ENCODE data around the gene IQSEC1.
A peak's percentile ranks its signal among the peaks of the same experiment; 100 is the strongest.
"Not testable (repeated sequence)": the region's sequence is repeated elsewhere in the genome, so short reads cannot be mapped to it uniquely, and the experiment has no call there.

IQSEC1 gene

DNA sequence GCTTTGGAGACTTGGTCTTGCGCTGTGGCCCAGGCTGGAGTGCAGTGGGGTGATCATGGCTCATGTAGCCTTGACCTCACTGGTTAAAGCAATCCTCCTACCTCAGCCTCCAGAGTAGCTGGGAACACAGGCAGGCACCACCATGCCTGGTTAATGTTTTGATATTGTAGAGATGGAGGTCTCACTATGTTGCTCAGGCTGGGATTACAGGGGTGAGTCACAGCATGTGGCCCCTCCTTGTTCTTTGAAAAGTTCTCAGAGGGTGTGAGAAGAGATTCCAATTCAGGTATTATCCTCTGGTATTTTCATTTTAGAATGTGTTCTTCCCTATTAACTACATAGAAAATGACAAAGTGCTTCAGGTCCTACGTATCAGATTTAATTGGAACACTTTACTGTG is 180.0 kb downstream of the IQSEC1 start:
- no peak for DNase-seq (ENCODE audit: low read depth)

DNA sequence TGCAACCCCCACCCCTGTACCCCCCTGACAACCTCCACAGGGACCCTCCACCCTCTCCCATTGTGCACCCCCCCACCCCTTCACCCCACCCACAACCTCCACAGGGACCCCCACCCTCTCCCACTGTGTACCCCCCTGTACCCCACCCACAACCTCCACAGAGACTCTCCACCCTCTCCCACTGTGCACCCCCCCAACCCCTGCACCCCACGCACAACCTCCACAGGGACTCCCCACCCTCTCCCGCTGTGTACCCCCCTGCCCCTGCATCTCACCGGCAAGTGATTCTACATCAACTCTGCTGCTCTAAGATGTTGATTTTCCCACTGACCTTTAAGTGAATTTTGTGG is 180.4 kb downstream of the IQSEC1 start:
- no peak for DNase-seq (ENCODE audit: low read depth)

DNA sequence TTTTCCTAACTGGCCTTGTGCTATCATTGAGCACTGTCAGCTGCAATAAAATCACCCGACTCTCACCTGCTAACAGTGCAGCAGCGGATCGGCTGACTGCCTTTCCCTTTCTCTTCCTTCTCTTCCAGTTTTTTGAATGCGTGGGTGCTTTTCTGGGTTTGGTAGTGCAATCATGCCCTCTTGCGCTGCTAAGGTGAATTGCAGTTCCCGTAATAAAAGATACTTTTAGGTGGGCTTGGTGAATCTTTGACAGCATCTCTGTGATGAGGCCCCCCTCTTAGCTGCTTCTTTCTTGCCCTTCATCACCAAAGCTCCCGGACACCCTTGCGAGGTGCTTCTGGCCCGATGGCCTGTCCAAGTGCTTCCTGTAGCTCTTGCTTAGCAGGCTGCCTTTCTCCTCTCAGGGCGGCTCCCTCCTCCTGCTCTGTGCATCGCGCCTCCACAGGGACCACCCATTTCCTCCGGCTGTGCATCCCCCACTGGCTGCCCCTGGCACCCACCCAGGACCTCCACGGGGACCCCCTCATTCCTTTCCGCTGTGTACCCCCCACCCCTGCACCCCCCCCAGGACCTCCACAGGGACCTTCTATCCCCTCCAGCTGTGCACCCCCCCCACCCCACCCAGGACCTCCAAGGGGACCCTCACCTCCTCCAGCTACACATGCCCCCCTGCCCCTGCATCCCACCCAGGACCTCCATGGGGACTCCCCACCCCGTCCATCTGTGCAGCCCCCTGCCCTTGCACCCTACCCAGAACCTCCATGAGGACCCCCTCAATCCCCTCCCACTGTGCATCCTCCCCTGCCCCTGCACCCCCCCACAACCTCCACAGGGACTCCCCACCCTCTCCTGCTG is 181.0 kb downstream of the IQSEC1 start:
- peak; percentile 24 for DNase-seq (ENCODE audit: low read depth)

DNA sequence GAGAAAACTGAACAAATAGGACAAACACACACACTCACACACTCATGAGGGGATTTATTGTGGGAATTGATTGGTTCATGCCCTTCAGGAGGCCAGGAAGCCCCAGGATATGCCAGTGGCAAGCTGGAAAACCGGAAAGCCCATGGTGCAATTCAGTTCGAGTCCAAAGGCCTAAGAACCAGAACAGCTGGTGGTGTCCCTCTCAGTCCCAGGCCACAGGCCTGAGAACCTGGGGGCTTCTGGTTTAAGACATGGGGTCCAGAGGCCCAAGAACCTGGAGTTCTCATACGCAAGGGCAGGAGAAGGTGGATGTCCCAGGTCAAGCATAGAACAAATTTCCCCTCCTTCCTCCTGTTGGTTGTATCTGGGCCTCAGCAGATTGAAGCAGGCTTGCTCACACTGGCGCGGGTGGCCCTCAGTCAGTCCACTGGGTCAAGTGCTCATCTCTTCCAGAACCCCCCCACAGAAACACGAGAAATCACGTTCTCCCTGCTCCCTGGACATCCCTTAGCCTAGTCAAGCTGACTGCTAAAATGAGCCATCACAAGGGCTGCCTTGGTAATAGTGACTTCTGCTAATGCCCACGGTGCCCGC is 181.7 kb downstream of the IQSEC1 start:
- no peak for DNase-seq (ENCODE audit: low read depth)

DNA sequence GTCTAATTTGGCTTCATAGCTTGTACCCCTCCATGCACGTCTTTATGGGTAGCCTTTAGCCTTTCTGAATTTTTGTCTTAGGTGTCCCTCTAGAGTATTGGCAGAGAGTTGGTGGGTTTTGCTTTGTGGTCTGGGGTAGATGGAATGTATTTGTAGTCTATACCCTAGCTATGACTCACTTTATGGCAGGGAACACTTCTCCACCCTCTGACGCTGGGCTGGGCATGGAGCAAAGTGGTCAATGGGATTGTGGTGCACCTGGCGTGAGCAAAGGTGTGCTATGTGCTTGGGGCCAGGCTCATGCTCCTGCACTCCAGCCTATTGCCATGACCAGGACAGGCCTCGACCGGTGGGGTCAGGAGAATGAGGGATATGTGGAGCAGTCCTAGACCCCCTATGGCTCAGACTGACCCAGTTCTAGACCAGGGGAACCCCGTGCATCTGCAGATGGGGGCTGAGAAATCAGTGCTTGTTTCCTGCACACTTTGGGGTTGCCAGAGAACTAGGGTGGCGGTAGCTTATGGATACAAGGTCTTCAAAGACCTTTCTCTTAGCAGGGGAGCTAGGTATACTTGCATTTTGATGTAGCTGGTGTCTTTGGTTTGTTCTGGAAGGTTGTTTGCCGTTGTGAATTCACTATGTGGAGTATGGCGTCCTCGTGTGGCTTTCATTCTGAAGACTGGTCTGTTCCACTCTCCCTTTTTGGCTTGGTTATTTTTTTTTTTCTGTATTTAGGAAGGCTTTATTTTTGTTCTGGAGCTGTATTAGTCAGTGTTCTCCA is 182.4 kb downstream of the IQSEC1 start:
- DNase-seq (ENCODE audit: low read depth): no peak

DNA sequence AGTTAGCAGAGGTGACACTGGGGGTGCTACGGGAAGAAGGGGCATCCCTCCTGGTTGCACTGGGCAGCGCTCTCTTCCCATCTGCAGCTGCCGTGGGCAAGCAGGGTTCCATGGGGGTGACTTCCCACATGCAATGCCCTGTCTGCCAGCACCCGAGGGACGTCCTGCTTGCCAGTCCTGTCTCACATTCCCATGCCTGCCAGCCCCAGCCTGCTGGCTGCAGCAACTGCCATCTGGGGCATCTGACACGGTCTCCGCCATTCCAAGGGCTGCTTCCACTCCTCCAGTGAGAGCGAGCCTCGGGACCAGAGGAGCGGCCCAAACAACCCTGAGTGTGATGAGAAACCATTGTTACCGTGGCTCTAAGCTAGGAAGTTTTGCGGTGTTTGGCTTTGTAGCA is 186.5 kb downstream of the IQSEC1 start:
- no peak for DNase-seq (ENCODE audit: low read depth)

DNA sequence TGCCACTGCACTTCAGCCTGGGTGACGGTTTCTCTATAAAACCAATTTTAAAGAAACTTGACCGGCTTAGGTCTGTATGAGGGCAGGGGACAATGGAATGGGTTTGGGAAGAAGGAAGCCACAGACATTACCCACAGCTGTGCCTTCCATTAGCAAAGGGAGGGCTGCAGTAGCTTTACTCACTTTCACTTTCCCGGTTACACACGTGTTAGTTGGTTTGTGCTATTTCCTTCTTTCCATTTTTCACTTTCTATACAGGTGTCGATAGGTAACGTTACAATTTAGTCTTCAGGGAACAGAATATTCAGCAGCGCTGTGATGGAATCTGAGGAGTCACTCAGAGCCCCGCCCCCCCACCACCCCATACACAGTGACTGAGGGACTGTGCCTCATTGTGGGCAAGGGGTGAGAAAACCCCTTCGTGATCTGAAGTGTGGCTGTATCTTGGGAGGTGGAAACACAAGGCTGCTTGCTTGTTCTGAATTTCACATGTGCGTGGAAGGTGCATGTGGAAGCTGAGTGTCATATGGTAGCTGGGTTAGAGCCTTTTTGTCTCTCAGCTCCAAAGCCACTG is 187.0 kb downstream of the IQSEC1 start:
- DNase-seq (ENCODE audit: low read depth): no peak

DNA sequence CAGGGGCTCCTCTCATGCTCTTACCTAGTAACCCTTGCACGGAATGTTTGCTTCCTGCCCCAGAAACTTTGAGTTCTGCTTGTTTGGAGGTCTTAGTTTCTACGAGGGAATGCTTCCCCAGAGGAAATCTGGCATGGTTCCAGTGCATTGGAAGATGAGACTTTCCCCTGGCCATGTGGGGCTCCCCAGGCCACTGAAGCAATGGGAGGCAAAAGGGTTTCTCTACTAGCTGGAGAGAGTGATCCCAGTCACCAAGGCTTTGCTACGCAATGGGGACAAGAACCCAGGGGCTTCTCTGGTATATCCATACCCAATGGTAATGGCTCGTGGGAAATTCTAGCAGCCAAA is 187.7 kb downstream of the IQSEC1 start:
- DNase-seq (ENCODE audit: low read depth): no peak

DNA sequence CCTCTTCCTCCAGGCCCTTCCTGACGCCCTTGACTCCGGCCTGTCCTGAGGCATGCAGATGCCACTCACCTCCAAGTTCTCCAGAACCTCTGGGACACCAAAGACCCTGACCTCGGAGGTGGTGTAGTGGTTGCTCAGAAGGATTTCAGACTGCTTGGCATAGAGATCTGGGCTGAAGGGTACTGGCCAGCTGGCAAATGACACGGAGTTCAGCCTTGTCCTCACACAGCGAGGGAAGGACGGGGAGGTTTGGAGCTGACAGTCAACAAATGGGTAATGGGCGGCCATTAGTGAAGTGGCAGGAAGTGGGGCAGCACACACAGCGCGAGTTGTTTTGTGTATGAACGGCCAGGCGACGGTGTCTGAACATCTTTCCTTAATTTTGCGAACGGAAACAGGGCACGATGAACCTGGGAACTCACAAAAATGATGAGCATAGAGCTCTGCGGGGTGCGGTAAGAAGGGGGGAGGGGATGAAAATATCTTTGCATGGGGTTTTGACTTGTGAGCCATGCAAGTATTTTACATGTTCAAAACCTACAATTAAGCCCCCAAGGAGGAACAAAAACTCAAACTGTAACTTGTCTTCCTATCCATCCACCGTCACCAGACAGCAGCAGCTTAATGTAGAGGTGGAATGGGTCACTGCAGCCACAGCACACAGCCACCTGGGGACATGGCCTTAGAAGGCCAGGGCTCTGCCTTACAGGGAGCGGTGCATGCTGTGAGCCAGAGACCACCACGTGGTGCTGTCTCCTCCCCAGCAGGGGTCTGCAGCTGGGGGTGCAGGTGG is 188.2 kb downstream of the IQSEC1 start:
- no peak for DNase-seq (ENCODE audit: low read depth)

DNA sequence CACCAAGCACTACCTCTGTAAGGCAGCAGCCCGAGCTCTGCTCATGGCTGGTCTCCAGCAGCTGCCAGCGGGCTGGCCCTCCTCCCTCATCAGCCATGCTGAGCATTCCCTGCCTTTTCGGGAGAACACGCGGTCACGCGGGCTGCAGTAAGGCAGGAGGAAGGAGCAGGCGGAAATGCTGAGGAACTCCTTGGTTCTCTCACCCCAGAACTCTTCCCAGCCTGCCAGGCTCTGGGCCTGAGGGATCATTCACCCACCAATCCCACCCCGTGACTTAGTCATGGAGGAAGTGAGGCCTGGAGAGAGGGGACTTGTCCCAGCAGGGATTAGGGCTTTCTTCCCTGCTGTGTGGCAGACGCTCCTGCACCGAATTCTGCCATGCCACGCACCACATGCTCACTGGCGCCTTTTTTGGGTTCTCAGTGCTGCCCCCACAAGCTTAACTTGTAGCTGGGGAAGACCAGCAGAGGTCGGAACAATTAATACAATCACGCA is 189.0 kb downstream of the IQSEC1 start:
- DNase-seq (ENCODE audit: low read depth): no peak

DNA sequence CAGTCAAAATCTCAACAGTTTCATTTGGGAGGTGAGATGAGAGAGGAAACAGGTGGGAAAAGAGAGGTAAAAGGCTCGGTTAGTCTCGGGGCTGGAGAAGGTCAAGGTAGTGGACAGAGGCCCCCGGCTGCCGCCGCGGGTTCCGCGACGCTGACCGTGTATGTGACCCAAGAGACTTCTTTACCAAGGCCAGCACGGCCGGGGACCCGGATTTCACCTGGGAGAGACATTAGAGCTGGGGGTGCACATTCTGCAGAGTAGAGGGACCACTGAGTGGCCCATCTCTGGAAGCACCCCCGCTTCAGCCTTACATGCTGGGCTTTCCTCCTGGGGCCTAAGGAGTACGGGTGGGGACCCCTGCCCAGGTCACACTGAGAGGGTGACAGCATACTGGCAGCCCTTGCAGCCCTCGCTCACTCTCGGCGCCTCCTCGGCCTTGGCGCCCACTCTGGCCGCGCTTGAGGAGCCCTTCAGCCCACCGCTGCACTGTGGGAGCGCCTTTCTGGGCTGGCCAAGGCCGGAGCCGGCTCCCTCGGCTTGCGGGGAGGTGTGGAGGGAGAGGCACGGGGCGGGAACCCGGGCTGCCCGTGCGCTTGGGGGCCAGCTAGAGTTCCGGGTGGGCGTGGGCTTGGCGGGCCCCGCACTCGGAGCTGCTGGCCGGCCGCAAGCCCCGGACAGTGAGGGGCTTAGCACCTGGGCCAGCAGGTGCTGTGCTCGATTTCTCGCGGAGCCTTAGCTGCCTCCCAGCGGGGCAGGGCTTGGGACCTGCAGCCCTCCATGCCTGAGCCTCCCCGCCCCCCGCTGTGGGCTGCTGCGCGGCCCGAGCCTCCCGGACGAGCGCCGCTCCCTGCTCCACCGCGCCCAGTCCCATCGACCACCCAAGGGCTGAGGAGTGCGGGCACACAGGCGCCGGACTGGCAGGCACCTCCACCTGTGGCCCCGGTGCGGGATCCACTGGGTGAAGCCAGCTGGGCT is 190.6 kb downstream of the IQSEC1 start:
- DNase-seq (ENCODE audit: low read depth): no peak

DNA sequence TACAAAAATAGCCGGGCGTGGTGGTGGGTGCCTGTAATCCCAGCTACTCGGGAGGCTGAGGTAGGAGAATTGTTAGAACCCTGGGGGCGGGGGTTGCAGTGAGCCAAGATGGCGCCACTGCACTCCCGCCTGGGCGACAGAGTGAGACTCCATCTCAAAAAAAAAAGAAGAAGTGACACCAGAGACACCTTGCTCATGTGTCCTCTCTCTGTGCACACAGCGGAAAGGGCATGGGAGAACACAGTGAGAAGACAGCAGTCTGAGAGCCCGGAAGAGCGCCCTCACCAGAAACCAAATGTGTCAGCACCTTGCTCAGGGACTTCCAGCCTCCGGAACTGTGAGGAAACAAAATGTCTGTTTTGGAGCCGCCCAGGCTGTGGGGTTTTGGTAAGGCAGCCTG is 191.4 kb downstream of the IQSEC1 start:
- DNase-seq (ENCODE audit: low read depth): not testable (repeated sequence)

DNA sequence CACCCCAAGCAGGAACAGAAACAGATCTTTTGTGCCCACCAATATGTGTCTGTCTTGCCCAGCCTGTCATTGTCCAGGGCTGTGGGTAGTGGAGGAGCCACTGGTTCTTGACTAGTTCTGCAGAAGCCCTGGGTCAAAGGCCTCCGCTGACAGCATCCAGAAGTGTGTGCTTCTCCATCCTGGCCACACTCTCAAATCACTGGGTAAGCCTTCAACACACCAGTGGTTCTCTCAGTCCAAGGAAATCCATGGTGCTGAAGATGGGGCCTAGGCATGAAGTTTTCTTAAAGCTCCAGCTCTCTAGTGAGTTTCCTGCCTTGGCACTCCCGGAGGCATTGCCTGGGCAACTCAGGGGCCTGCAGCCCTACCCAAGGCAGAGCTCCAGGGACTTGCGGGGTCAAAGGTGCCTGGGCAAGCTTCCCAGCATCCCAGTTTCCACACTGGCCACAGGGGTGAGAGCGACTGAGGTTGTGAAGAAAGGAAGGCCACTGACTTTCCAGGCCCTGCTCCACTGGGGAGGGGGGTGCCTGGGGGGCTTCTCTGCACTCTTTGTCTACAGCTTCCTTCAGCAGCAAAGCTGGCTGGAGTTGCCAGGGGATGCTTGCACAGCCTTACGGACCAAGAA is 193.9 kb downstream of the IQSEC1 start:
- DNase-seq (ENCODE audit: low read depth): no peak

DNA sequence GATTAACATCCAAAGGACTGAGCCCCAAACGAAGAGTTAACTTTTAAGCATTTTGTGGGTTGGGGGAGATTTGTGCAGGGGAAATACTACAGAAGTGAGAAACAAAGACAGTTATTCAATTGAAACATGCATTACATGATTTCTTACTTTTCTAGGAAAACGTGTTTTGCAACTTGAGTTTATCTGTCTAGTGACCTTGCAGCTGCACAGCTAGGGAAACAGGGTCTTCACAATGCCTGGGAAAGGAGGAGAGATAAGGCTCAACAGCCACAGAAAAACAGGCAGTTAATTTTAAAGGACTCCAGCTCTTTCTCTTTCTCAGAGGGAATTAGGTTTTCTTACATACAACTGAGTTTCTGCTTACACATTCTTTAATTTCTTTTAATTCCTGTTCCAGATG is 194.5 kb downstream of the IQSEC1 start:
- not testable (repeated sequence) for DNase-seq (ENCODE audit: low read depth)

DNA sequence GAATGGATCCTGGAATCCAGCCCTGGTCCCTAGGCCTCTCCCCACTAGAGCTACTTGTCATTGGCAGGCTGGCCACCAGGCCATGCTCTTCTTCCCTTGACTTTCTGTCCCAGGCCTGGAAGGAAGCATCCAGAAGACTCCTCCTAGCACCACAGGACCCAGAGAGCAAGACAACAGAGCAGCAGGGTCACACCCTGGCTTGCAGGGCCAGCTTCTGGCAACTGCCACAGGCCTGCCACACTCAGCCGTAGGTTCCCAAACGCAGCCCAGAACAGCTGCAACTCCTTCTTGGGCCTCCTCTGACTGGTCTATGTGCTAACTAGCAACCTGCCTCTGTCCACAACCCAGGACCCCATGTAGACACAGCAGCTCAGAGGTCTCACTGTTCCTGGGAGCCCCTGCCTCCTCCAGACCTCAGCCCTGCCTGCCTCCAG is 195.1 kb downstream of the IQSEC1 start:
- no peak for DNase-seq (ENCODE audit: low read depth)

DNA sequence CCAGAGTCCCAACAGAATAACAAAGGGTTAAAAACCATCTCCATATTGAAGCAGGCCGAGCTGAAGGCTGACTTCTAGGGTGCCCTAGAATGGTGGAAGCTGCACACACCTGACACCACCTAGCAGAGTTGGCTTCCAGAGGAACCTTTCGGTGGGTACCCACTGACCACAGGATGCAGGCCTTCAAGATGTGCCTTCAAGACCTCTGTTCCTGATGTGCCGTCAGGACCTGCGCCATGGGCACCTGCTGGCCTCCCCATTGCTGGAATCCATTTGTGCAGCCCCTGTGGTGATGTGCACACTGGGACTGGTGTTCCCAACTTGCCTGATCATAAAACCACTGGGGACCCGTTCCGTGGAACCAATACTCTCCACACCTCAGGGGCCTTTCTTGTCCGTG is 196.2 kb downstream of the IQSEC1 start:
- DNase-seq (ENCODE audit: low read depth): no peak

DNA sequence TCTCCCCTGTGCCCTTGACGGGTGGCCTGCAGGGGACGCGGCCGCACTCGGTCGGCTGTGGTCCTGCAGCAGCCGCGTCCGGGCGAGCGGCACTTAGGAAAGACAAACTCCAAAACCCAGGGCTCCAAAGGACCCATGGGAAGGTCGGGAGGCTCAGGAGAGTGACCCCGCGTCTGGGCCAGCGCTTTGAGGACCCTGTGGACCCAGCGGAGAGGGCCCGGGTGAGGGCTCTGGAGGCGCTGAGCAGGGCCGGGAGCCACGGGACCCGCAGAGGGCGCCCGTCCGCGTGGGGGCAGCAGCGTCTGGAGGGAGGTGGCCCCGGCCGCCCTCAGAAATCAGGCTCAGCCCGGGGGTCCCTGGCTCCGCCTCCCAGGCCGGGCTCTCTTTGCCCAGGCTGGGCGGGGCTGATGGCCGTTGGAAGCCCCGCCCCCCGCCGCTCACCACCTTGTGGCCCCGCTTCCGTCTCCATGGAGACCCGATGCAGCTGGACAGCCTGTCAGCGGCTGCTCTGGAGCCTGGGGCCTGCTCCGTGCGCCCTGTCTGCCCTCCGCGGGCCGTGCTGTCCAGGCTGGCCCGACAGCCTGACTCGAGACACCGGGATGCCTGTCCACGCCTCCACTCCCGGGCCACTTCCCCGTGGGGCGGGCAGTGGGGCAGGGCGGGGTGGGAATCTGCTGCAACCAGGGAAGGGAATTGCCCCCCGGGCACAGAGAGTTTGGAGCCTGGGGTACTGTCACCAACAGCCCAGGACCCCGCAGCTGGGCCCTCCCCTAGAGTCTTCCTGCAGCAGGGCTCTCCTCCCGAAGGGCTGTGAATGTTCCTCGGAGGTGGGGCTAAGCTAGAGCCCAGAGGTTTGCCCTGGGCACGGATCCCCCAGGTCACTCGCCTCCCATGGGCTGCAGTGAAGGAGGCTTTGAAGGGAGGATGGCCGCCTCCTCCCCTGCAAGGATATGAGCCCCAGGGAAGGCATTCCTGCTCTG is 197.1 kb downstream of the IQSEC1 start:
- no peak for DNase-seq (ENCODE audit: low read depth)

DNA sequence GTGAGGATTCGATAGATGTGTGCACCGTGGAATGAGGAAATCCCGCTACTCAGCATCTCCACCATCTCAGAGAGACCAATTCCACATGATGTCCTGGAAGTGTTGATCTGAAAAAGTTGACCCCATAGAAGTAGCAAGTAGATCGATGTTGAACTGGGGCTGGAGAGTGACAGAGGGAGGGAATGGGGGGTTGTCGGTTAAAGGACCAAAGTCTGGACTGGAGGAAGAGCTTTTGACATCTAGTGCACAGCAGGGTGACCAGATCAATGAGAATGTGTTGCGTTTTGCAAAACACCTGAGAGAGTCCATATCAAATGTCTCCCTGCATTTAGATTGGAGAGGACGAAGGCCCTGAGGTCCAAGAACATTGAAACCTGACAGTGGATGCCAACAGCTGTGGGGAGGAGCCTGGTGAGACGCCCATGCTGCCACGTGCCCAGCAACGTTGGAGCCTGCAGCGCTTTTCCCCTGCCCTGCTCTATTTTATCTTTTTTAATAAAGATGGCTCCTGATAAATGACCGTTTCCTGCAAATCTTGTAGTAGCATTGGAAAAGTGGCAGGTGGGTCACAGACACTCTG is 201.7 kb downstream of the IQSEC1 start:
- DNase-seq (ENCODE audit: low read depth): no peak

DNA sequence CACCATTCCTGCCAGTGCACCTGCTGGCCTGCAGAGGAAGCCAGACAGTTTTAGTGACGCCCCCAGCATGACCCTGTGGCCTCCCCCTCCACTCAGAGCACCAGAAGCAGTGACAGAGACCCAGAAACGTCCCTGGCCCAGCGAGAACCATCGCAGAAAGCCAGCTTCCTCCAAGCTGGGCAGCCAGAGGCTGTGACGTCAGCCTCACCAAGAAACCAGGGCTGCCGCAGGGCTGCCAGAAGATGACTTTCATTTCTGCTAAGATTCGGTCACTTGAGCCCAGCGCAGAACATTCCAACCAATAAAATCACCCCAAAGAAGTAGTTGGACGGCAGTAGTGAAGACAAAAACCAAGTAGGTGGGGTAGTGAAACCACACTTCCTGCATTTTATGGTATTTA is 202.3 kb downstream of the IQSEC1 start:
- DNase-seq (ENCODE audit: low read depth): no peak

All from stimulated activated CD8-positive, alpha-beta memory T cell treated with anti-CD3 and anti-CD28 coated beads, Interleukin-12 subunit alpha, Interleukin-12 subunit beta, amount 100 ng/mL, for 1 hour (primary cell).